Esophagus muscularis mucosa (tissue), 4 donors: ENCODE results near the gene SMPX.

Source experiments
- CTCF ChIP-seq, 3 experiments: fragments of 200-600 bp in 2 of 3; fragments of 450-650 bp in 1 of 3; sonication (generic) in 2 of 3; IDR thresholded peaks; one replicate each; pipeline ENCODE4 v1.5.1; 2017 to 2019; ENCODE audit warnings: antibody characterized with exemption in 3 of 3, mild to moderate bottlenecking in 2 of 3, moderate library complexity in 1 of 3
- EP300 ChIP-seq: sonication (generic); formaldehyde crosslinking; IDR thresholded peaks from one replicate; pipeline ENCODE4 v1.6.1; 2017; ENCODE audit warnings: antibody characterized with exemption
- POLR2AphosphoS5 ChIP-seq, 2 donors: sonication (generic); formaldehyde crosslinking; IDR thresholded peaks; one replicate each; pipeline ENCODE4 v1.6.1; 2017; ENCODE audit warnings: antibody characterized with exemption in 2 of 2

- TF ChIP-seq CTCF (IDR thresholded peaks at IDR 0.05) = no peak
- no peak for TF ChIP-seq POLR2AphosphoS5 (IDR thresholded peaks at IDR 0.05)
- TF ChIP-seq EP300 = no peak
Measured at GRCh38 chrX:21657318-21658151, 100.4 kb downstream of the SMPX start.
